Glomerular visceral epithelial cell (primary cell): ENCODE measurements around the gene RNF19B.

Experiments used
- DNase-seq: peaks from one replicate; pipeline ENCODE4 v3.0.0-alpha.2; 2016; ENCODE audit errors: extremely low spot score

Gene RNF19B

DNA sequence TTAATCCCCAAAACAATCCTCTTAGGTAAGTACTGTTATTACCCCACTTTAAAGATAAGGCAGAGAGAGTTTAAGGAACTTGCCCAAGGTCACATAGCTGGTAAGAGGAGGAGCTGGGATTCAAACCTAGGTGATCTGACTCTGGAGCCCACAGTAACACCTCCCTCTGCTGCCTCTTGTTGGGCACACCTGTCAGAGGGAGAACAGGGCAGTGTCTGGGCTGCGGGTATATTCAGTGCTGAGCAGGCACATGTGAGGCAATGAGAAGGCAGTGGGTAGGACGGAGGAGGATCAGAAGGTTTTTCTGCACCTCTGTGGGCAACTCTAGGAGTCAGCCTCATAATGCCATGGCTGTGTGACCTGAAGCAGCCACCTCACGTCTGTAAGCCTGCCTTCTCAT lies 76.5 kb downstream of the RNF19B start:
- no peak for DNase-seq

DNA sequence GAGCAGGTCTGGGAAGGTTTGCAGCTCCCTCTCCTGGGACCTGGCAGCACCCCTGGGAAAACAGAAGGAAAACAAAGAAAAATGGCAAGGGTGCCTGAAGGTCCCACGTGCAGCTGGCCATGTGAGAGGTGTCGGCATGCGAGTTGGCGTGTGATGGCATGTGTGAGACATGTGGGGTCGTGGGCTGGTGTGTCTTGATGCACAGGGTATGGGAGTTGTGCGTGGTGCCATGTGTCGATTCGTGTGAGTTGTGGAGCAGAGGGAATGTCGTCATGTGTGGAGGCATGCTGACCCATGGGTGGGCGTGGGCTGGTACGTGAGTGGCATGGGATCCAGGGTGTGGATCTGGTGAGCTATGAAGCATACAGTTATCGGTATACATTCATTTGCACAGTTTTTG lies 77.0 kb downstream of the RNF19B start:
- no peak for DNase-seq

DNA sequence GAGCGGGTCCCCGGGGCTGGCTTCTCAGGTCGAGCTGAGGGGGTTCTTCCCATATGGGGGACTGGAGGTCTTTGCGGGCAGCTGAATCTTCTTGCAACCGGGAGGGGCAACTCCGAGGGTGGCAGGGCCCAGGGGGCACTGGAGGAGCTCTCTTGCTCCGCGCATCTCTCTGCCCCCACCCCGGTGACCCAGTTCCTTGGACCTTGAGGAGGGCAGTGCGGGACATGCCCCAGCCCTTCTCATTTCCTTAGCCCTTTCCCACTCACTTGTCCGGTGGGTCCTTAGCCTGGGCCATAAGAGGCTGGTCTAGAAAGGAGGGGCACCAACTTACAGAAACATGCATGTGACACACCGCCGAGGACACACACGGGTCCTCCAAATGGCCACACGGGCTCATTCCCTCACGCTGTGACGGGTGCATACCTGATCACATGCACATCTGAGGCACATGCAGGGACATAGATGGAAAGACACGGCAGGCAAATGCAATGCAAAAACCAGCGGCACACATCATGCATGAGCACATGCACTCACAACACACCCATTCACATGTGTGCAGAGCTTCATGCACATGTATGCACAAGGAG lies 77.7 kb downstream of the RNF19B start:
- DNase-seq = no peak
